H9 (cell line): ENCODE measurements around the gene PTPRN2. TPM values are rescaled to one million over a fixed set of nuclear protein-coding genes. Genes with fewer than 3 reads are reported as not detected.
A peak's percentile ranks its signal among the peaks of the same experiment; 100 is the strongest.

Experiments
- DNase-seq: peaks from one replicate; pipeline ENCODE4 v3.0.0-alpha.2; 2017
- H2AFZ ChIP-seq: one replicate; pipeline ENCODE4 v1.6.1; 2013; ENCODE audit warnings: mild to moderate bottlenecking, low read length, control low read depth, moderate library complexity
- H2AK5ac ChIP-seq: 2 replicates; pipeline ENCODE4 v1.6.1; 2013; ENCODE audit warnings: low read length, control low read depth, mixed read lengths; ENCODE audit not compliant: insufficient read length
- H2BK120ac ChIP-seq: one replicate; pipeline ENCODE4 v1.6.1; 2013; ENCODE audit warnings: low read depth, mild to moderate bottlenecking, low read length, control low read depth, inconsistent platforms; ENCODE audit not compliant: poor library complexity, severe bottlenecking
- H2BK12ac ChIP-seq: 2 replicates; pipeline ENCODE4 v1.6.1; 2013; ENCODE audit warnings: low read length, control low read depth, mixed read lengths, low read depth; ENCODE audit not compliant: insufficient read length
- H2BK15ac ChIP-seq: 2 replicates; pipeline ENCODE4 v1.6.1; 2013; ENCODE audit warnings: low read depth, low read length, control low read depth
- H2BK20ac ChIP-seq: one replicate; pipeline ENCODE4 v1.6.1; 2013; ENCODE audit warnings: low read depth, mild to moderate bottlenecking, low read length, control low read depth, inconsistent platforms; ENCODE audit not compliant: poor library complexity, severe bottlenecking
- H2BK5ac ChIP-seq: 2 replicates; pipeline ENCODE4 v1.6.1; 2013; ENCODE audit warnings: low read length, control low read depth, mixed read lengths; ENCODE audit not compliant: insufficient read length
- H3K14ac ChIP-seq: 2 replicates; pipeline ENCODE4 v1.6.1; 2013; ENCODE audit warnings: low read length, control low read depth; ENCODE audit not compliant: insufficient read depth
- H3K18ac ChIP-seq: 2 replicates; pipeline ENCODE4 v1.6.1; 2013; ENCODE audit warnings: low read depth, mild to moderate bottlenecking, mixed read lengths, low read length, control low read depth; ENCODE audit not compliant: insufficient read length
- H3K23ac ChIP-seq: 2 replicates; pipeline ENCODE4 v1.6.1; 2013; ENCODE audit warnings: low read length, control low read depth, mixed read lengths, low read depth; ENCODE audit not compliant: insufficient read length
- H3K23me2 ChIP-seq: 2 replicates; pipeline ENCODE4 v1.6.1; 2013; ENCODE audit warnings: low read depth, mild to moderate bottlenecking, mixed read lengths, low read length, control low read depth; ENCODE audit not compliant: insufficient read length, poor library complexity, severe bottlenecking
- H3K27ac ChIP-seq: 2 replicates; pipeline ENCODE4 v1.5.1; 2013; ENCODE audit warnings: low read length, control low read depth, mixed read lengths, low read depth; ENCODE audit not compliant: insufficient read length
- H3K27me3 ChIP-seq: 2 replicates; pipeline ENCODE4 v1.6.1; 2013; ENCODE audit warnings: low read length, control low read depth, inconsistent platforms; ENCODE audit not compliant: insufficient read depth
- H3K4ac ChIP-seq: 2 replicates; pipeline ENCODE4 v1.6.1; 2013; ENCODE audit warnings: low read depth, mild to moderate bottlenecking, control low read depth, inconsistent platforms, low read length, moderate library complexity
- H3K4me1 ChIP-seq: 2 replicates; pipeline ENCODE4 v1.6.1; 2013; ENCODE audit warnings: low read length, control low read depth, inconsistent platforms; ENCODE audit not compliant: insufficient read depth
- H3K4me2 ChIP-seq: 2 replicates; pipeline ENCODE4 v1.6.1; 2013; ENCODE audit warnings: low read length, control low read depth, mixed read lengths; ENCODE audit not compliant: insufficient read length, insufficient read depth
- H3K56ac ChIP-seq: 2 replicates; pipeline ENCODE4 v1.6.1; 2013; ENCODE audit warnings: low read depth, mild to moderate bottlenecking, mixed read lengths, low read length, control low read depth; ENCODE audit not compliant: insufficient read length
- H3K79me1 ChIP-seq: 2 replicates; pipeline ENCODE4 v1.6.1; 2013; ENCODE audit warnings: low read depth, mild to moderate bottlenecking, moderate library complexity, low read length, control low read depth, inconsistent platforms; ENCODE audit not compliant: insufficient read depth, poor library complexity, severe bottlenecking
- H3K79me2 ChIP-seq: 2 replicates; pipeline ENCODE4 v1.6.1; 2013; ENCODE audit warnings: low read length, control low read depth, inconsistent platforms; ENCODE audit not compliant: insufficient read depth
- H3K9ac ChIP-seq: 2 replicates; pipeline ENCODE4 v1.6.1; 2013; ENCODE audit warnings: low read length, control low read depth, mixed read lengths; ENCODE audit not compliant: insufficient read length; ENCODE audit errors: extremely low read depth
- H3K9me3 ChIP-seq: one replicate; pipeline ENCODE4 v1.6.1; 2013; ENCODE audit warnings: low read depth, low read length, inconsistent platforms; ENCODE audit not compliant: control insufficient read depth
- H3T11ph ChIP-seq: one replicate; pipeline ENCODE4 v1.6.1; 2013; ENCODE audit warnings: mild to moderate bottlenecking, low read length, control low read depth, inconsistent platforms
- H4K20me1 ChIP-seq: one replicate; pipeline ENCODE4 v1.6.1; 2013; ENCODE audit not compliant: control insufficient read depth, insufficient read length, insufficient read depth
- H4K5ac ChIP-seq: 2 replicates; pipeline ENCODE4 v1.6.1; 2013; ENCODE audit warnings: low read depth, mild to moderate bottlenecking, mixed read lengths, low read length, control low read depth; ENCODE audit not compliant: insufficient read length
- H4K8ac ChIP-seq: replicated peaks from 2 replicates; pipeline ENCODE4 v1.6.1; 2013; ENCODE audit warnings: low read length, control low read depth, mixed read lengths, low read depth; ENCODE audit not compliant: insufficient read length
- H4K91ac ChIP-seq: 2 replicates; pipeline ENCODE4 v1.6.1; 2013; ENCODE audit warnings: low read depth, mild to moderate bottlenecking, moderate library complexity, mixed read lengths, low read length, control low read depth; ENCODE audit not compliant: insufficient read length
- H3K27ac Mint-ChIP-seq, 3 experiments: 2 replicates in 2 of 3; 3 replicates in 1 of 3; pipeline ENCODE4 v1.8.0; 2020 to 2021; ENCODE audit warnings: mixed read lengths in 3 of 3, mild to moderate bottlenecking in 1 of 3, moderate library complexity in 1 of 3
- H3K27me3 Mint-ChIP-seq: 2 replicates; pipeline ENCODE4 v1.8.0; 2021; ENCODE audit warnings: low read depth, mild to moderate bottlenecking, moderate library complexity, mixed read lengths
- H3K36me3 Mint-ChIP-seq, 3 experiments: 2 replicates in 2 of 3; 3 replicates in 1 of 3; pipeline ENCODE4 v1.8.0; 2020 to 2021; ENCODE audit warnings: low read depth in 3 of 3, mixed read lengths in 3 of 3; ENCODE audit not compliant: insufficient read depth in 1 of 3
- H3K4me1 Mint-ChIP-seq, 2 experiments: 2 replicates each; pipeline ENCODE4 v1.8.0; 2020; ENCODE audit warnings: mixed read lengths in 2 of 2
- H3K4me3 Mint-ChIP-seq, 2 experiments: 2 replicates in 1 of 2; 3 replicates in 1 of 2; pipeline ENCODE4 v1.8.0; 2020 to 2021; ENCODE audit warnings: mild to moderate bottlenecking in 2 of 2, mixed read lengths in 2 of 2, moderate library complexity in 1 of 2
- H3K9me3 Mint-ChIP-seq, 2 experiments: 2 replicates in 1 of 2; 3 replicates in 1 of 2; pipeline ENCODE4 v1.8.0; 2020; ENCODE audit warnings: mild to moderate bottlenecking in 2 of 2, mixed read lengths in 2 of 2, moderate library complexity in 1 of 2
- CTCF ChIP-seq: fragments of 200-600 bp; sonication (generic); conservative IDR thresholded peaks from 3 replicates; pipeline ENCODE4 v1.8.0; 2021; ENCODE audit warnings: antibody characterized with exemption, mild to moderate bottlenecking
- WGBS: extraction: QIAGEN DNeasy Blood & Tissue Kit; methylation state at CpG from one replicate; pipeline ENCODE4 v1.1.7; 2013; ENCODE audit warnings: missing lambda C conversion rate, low lambda C conversion rate, mixed read lengths; ENCODE audit not compliant: insufficient read length; ENCODE audit errors: extremely low coverage; 5-methylcytosine and 5-hydroxymethylcytosine counted together
- total RNA-seq: library from RNA; stranded (reverse); gene quantifications from 2 replicates; pipeline ENCODE4 v1.2.1, GENCODE V29; 2021

Gene PTPRN2
- total RNA-seq, 1 experiment from 2014 or later: 5.2 TPM

DNA sequence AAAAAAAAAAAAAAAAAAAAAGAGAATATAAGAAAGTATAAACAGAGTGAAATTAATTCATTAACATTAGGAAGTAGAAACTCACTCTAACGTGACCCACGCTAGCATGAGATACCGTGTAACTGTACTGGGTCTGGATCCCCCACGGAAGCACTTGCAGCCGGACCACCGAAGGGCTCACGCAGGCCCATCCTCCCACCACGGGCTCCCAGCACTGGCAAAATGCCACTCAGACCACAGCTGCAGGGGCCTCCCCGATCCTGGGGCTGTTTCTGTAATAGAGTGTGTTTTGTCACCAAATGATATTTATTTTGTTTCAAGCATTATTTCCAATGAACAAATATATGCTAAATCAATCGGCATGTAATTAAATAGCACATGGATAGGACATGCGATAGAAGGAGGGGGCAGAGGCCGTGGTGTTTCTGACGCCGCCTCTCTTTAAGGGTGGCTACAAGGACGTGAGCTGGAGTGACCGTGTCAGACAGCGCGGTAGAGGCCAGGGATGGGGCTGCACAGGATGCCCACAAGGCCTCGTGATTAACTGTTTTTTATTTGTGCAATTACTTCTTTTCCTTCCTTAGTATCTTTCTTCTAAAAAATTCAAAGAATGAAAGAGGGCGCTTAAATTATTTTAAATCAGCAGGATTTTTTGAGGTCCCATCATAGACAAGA is 568.5 kb downstream of the PTPRN2 start:
- Histone ChIP-seq H2BK15ac (no peak overlapping the region), H3K23ac (no peak overlapping the region), H4K91ac (no peak overlapping the region), H4K8ac (no peak overlapping the region), H3T11ph (no peak overlapping the region), H3K14ac (no peak overlapping the region), H3K79me2 (no peaks in the 10 kb centered on the region), H3K9me3 (no peaks in the 10 kb centered on the region), H2AK5ac (no peak overlapping the region), H4K5ac (no peak overlapping the region), H3K9ac (no peak overlapping the region), H2BK5ac (no peak overlapping the region), H3K27ac (no peak overlapping the region), H2AFZ (no peak overlapping the region), H3K79me1 (no peaks in the 10 kb centered on the region), H3K4me1 (peaks cover 2% of the 10 kb centered on the region), H3K18ac (no peak overlapping the region), H4K20me1 (no peaks in the 10 kb centered on the region), H3K56ac (no peak overlapping the region), H3K27me3 (no peaks in the 10 kb centered on the region), H3K23me2 (peaks cover 8% of the 10 kb centered on the region), H2BK12ac (no peak overlapping the region), H3K4me2 (no peak overlapping the region), H2BK120ac (no peak overlapping the region), H2BK20ac (no peak overlapping the region), H3K4ac (no peak overlapping the region)
- Mint-ChIP-seq H3K4me1 (peaks cover 14 to 29% of the 10 kb centered on the region in 2 experiments), H3K4me3 (no peak overlapping the region), H3K9me3 (no peaks in the 10 kb centered on the region), H3K27ac (peak overlapping the region in 1 of 3 experiments; percentile 47; a peak in 1 of 7 replicates), H3K27me3 (peaks cover 51% of the 10 kb centered on the region), H3K36me3 (no peaks in the 10 kb centered on the region)
- no peak for TF ChIP-seq CTCF
- no CpG with 5 or more reads among the region's 20 CpGs for WGBS
- no peak for DNase-seq
